ENCODE data around the gene SFMBT2.

The SFMBT2 gene

GRCh38 chr10:7373039-7373438 is 37.8 kb downstream of the SFMBT2 start:
- Histone ChIP-seq H3K9me3 (ENCODE audit: control insufficient read depth, low read length) (no peaks in the 10 kb centered on the region), H3K27me3 (ENCODE audit: control insufficient read depth, insufficient read depth, low read length) (no peaks in the 10 kb centered on the region), H3K36me3 (ENCODE audit: control insufficient read depth, insufficient read depth, low read length) (no peaks in the 10 kb centered on the region), H3K4me3 (ENCODE audit: low read length) (no peak overlapping the region), H3K9ac (ENCODE audit: low read length) (no peak overlapping the region), H3K4me1 (ENCODE audit: control insufficient read depth, insufficient read depth, low read length) (no peaks in the 10 kb centered on the region)

GRCh38 chr10:7372504-7372903 is 38.3 kb downstream of the SFMBT2 start:
- no peak overlapping the region for H3K9ac ChIP-seq (ENCODE audit: low read length)
- no peaks in the 10 kb centered on the region for H3K27me3 ChIP-seq (ENCODE audit: control insufficient read depth, insufficient read depth, low read length)
- H3K36me3 ChIP-seq (ENCODE audit: control insufficient read depth, insufficient read depth, low read length), result no peaks in the 10 kb centered on the region
- H3K4me1 ChIP-seq (ENCODE audit: control insufficient read depth, insufficient read depth, low read length), result no peaks in the 10 kb centered on the region
- no peaks in the 10 kb centered on the region for H3K9me3 ChIP-seq (ENCODE audit: control insufficient read depth, low read length)
- H3K4me3 ChIP-seq (ENCODE audit: low read length), result no peak overlapping the region

- H3K27me3 ChIP-seq (ENCODE audit: control insufficient read depth, insufficient read depth, low read length), result no peaks in the 10 kb centered on the region
- no peaks in the 10 kb centered on the region for H3K4me1 ChIP-seq (ENCODE audit: control insufficient read depth, insufficient read depth, low read length)
- H3K36me3 ChIP-seq (ENCODE audit: control insufficient read depth, insufficient read depth, low read length), result no peaks in the 10 kb centered on the region
- no peak overlapping the region for H3K9ac ChIP-seq (ENCODE audit: low read length)
- no peaks in the 10 kb centered on the region for H3K9me3 ChIP-seq (ENCODE audit: control insufficient read depth, low read length)
- no peak overlapping the region for H3K4me3 ChIP-seq (ENCODE audit: low read length)
Observed at GRCh38 chr10:7370511-7370910, 40.3 kb downstream of the SFMBT2 start.

GRCh38 chr10:7365027-7365745 is 45.6 kb downstream of the SFMBT2 start:
- Histone ChIP-seq H3K36me3 (ENCODE audit: control insufficient read depth, insufficient read depth, low read length) (no peaks in the 10 kb centered on the region), H3K9me3 (ENCODE audit: control insufficient read depth, low read length) (no peaks in the 10 kb centered on the region), H3K4me3 (ENCODE audit: low read length) (no peak overlapping the region), H3K27me3 (ENCODE audit: control insufficient read depth, insufficient read depth, low read length) (no peaks in the 10 kb centered on the region), H3K9ac (ENCODE audit: low read length) (no peak overlapping the region), H3K4me1 (ENCODE audit: control insufficient read depth, insufficient read depth, low read length) (no peaks in the 10 kb centered on the region)

GRCh38 chr10:7364474-7364873 is 46.4 kb downstream of the SFMBT2 start:
- Histone ChIP-seq H3K9me3 (ENCODE audit: control insufficient read depth, low read length) (no peaks in the 10 kb centered on the region), H3K4me1 (ENCODE audit: control insufficient read depth, insufficient read depth, low read length) (no peaks in the 10 kb centered on the region), H3K36me3 (ENCODE audit: control insufficient read depth, insufficient read depth, low read length) (no peaks in the 10 kb centered on the region), H3K9ac (ENCODE audit: low read length) (no peak overlapping the region), H3K27me3 (ENCODE audit: control insufficient read depth, insufficient read depth, low read length) (no peaks in the 10 kb centered on the region), H3K4me3 (ENCODE audit: low read length) (no peak overlapping the region)

GRCh38 chr10:7363700-7364099 is 47.1 kb downstream of the SFMBT2 start:
- no peaks in the 10 kb centered on the region for H3K9me3 ChIP-seq (ENCODE audit: control insufficient read depth, low read length)
- H3K4me3 ChIP-seq (ENCODE audit: low read length), result no peak overlapping the region
- H3K27me3 ChIP-seq (ENCODE audit: control insufficient read depth, insufficient read depth, low read length), result no peaks in the 10 kb centered on the region
- no peak overlapping the region for H3K9ac ChIP-seq (ENCODE audit: low read length)
- H3K4me1 ChIP-seq (ENCODE audit: control insufficient read depth, insufficient read depth, low read length), result no peaks in the 10 kb centered on the region
- H3K36me3 ChIP-seq (ENCODE audit: control insufficient read depth, insufficient read depth, low read length), result no peaks in the 10 kb centered on the region

- no peaks in the 10 kb centered on the region for H3K36me3 ChIP-seq (ENCODE audit: control insufficient read depth, insufficient read depth, low read length)
- H3K4me3 ChIP-seq (ENCODE audit: low read length), result no peak overlapping the region
- H3K9ac ChIP-seq (ENCODE audit: low read length), result no peak overlapping the region
- no peaks in the 10 kb centered on the region for H3K4me1 ChIP-seq (ENCODE audit: control insufficient read depth, insufficient read depth, low read length)
- H3K27me3 ChIP-seq (ENCODE audit: control insufficient read depth, insufficient read depth, low read length), result no peaks in the 10 kb centered on the region
- H3K9me3 ChIP-seq (ENCODE audit: control insufficient read depth, low read length), result no peaks in the 10 kb centered on the region
Observed at GRCh38 chr10:7362471-7362870, 48.4 kb downstream of the SFMBT2 start.

- H3K27me3 ChIP-seq (ENCODE audit: control insufficient read depth, insufficient read depth, low read length), result no peaks in the 10 kb centered on the region
- no peaks in the 10 kb centered on the region for H3K36me3 ChIP-seq (ENCODE audit: control insufficient read depth, insufficient read depth, low read length)
- no peak overlapping the region for H3K4me3 ChIP-seq (ENCODE audit: low read length)
- no peaks in the 10 kb centered on the region for H3K9me3 ChIP-seq (ENCODE audit: control insufficient read depth, low read length)
- no peaks in the 10 kb centered on the region for H3K4me1 ChIP-seq (ENCODE audit: control insufficient read depth, insufficient read depth, low read length)
- no peak overlapping the region for H3K9ac ChIP-seq (ENCODE audit: low read length)
Observed at GRCh38 chr10:7361316-7361715, 49.5 kb downstream of the SFMBT2 start.

GRCh38 chr10:7359954-7360353 is 50.9 kb downstream of the SFMBT2 start:
- Histone ChIP-seq H3K9me3 (ENCODE audit: control insufficient read depth, low read length) (no peaks in the 10 kb centered on the region), H3K4me1 (ENCODE audit: control insufficient read depth, insufficient read depth, low read length) (no peaks in the 10 kb centered on the region), H3K27me3 (ENCODE audit: control insufficient read depth, insufficient read depth, low read length) (no peaks in the 10 kb centered on the region), H3K9ac (ENCODE audit: low read length) (no peak overlapping the region), H3K4me3 (ENCODE audit: low read length) (no peak overlapping the region), H3K36me3 (ENCODE audit: control insufficient read depth, insufficient read depth, low read length) (no peaks in the 10 kb centered on the region)

GRCh38 chr10:7359356-7359755 is 51.5 kb downstream of the SFMBT2 start:
- Histone ChIP-seq H3K9ac (ENCODE audit: low read length) (no peak overlapping the region), H3K27me3 (ENCODE audit: control insufficient read depth, insufficient read depth, low read length) (no peaks in the 10 kb centered on the region), H3K36me3 (ENCODE audit: control insufficient read depth, insufficient read depth, low read length) (no peaks in the 10 kb centered on the region), H3K9me3 (ENCODE audit: control insufficient read depth, low read length) (no peaks in the 10 kb centered on the region), H3K4me3 (ENCODE audit: low read length) (no peak overlapping the region), H3K4me1 (ENCODE audit: control insufficient read depth, insufficient read depth, low read length) (no peaks in the 10 kb centered on the region)

- H3K4me1 ChIP-seq (ENCODE audit: control insufficient read depth, insufficient read depth, low read length), result no peaks in the 10 kb centered on the region
Observed at GRCh38 chr10:7357193-7357592, 53.6 kb downstream of the SFMBT2 start.

GRCh38 chr10:7354330-7355047 is 56.3 kb downstream of the SFMBT2 start:
- H3K27me3 ChIP-seq (ENCODE audit: control insufficient read depth, insufficient read depth, low read length), result no peaks in the 10 kb centered on the region
- no peaks in the 10 kb centered on the region for H3K4me1 ChIP-seq (ENCODE audit: control insufficient read depth, insufficient read depth, low read length)
- no peaks in the 10 kb centered on the region for H3K36me3 ChIP-seq (ENCODE audit: control insufficient read depth, insufficient read depth, low read length)
- H3K4me3 ChIP-seq (ENCODE audit: low read length), result no peak overlapping the region
- H3K9me3 ChIP-seq (ENCODE audit: control insufficient read depth, low read length), result no peaks in the 10 kb centered on the region
- H3K9ac ChIP-seq (ENCODE audit: low read length), result no peak overlapping the region

More at GRCh38 chr10:7357193-7357592, 53.6 kb downstream of the SFMBT2 start:
- Histone ChIP-seq H3K9ac (ENCODE audit: low read length) (no peak overlapping the region), H3K36me3 (ENCODE audit: control insufficient read depth, insufficient read depth, low read length) (no peaks in the 10 kb centered on the region), H3K27me3 (ENCODE audit: control insufficient read depth, insufficient read depth, low read length) (no peaks in the 10 kb centered on the region), H3K9me3 (ENCODE audit: control insufficient read depth, low read length) (no peaks in the 10 kb centered on the region), H3K4me3 (ENCODE audit: low read length) (no peak overlapping the region)

All from mucosa of stomach (tissue), 1 donor.